Stimulated activated CD4-positive, alpha-beta T cell treated with anti-CD3 and anti-CD28 coated beads, Interleukin-4, amount 100 ng/mL, for 24 hours (primary cell): ENCODE measurements around the gene PSMD4.
"Not testable (repeated sequence)": the region's sequence is repeated elsewhere in the genome, so short reads cannot be mapped to it uniquely, and the experiment has no call there.

Source experiments
- DNase-seq: peaks from one replicate; pipeline ENCODE4 v3.0.0-alpha.2; 2020

Gene PSMD4

GRCh38 chr1:151254217-151255213, at the start of gene PSMD4:
Gene PSMD4 (plus strand): TSS chr1:151254734. CDS start chr1:151254783, 49 bp downstream.
- DNase-seq: peak; percentile 94

GRCh38 chr1:151205381-151205965, 49.1 kb upstream of the PSMD4 start:
- not testable (repeated sequence) for DNase-seq

GRCh38 chr1:151210830-151211229, 43.7 kb upstream of the PSMD4 start:
- no peak for DNase-seq

GRCh38 chr1:151211972-151212705, 42.4 kb upstream of the PSMD4 start:
- DNase-seq: no peak

GRCh38 chr1:151213560-151213959, 41.0 kb upstream of the PSMD4 start:
- no peak for DNase-seq

GRCh38 chr1:151221616-151222015, 32.9 kb upstream of the PSMD4 start:
- DNase-seq: no peak

- DNase-seq: no peak
Measured at GRCh38 chr1:151222130-151222529, 32.4 kb upstream of the PSMD4 start.

- no peak for DNase-seq
Measured at GRCh38 chr1:151235235-151235634, 19.3 kb upstream of the PSMD4 start.

GRCh38 chr1:151237678-151238466, 16.7 kb upstream of the PSMD4 start:
- no peak for DNase-seq

GRCh38 chr1:151238467-151238739, 16.1 kb upstream of the PSMD4 start:
- no peak for DNase-seq

- no peak for DNase-seq
Measured at GRCh38 chr1:151242442-151242841, 12.1 kb upstream of the PSMD4 start.

GRCh38 chr1:151243683-151244216, 10.8 kb upstream of the PSMD4 start:
- no peak for DNase-seq

GRCh38 chr1:151246786-151247185, 7.7 kb upstream of the PSMD4 start:
- DNase-seq: no peak

GRCh38 chr1:151251656-151252470, 2.7 kb upstream of the PSMD4 start:
- peak; percentile 68 for DNase-seq

GRCh38 chr1:151255381-151255780, 847 bp downstream of the PSMD4 start:
- no peak for DNase-seq

- no peak for DNase-seq
Measured at GRCh38 chr1:151259351-151259750, 4.8 kb downstream of the PSMD4 start.

- DNase-seq: no peak
Measured at GRCh38 chr1:151265446-151266236, 11.1 kb downstream of the PSMD4 start.

GRCh38 chr1:151266315-151266714, 11.8 kb downstream of the PSMD4 start:
- DNase-seq: no peak

GRCh38 chr1:151266821-151267220, 12.3 kb downstream of the PSMD4 start:
- no peak for DNase-seq

GRCh38 chr1:151267760-151268159, 13.2 kb downstream of the PSMD4 start:
- DNase-seq: no peak
